Neural progenitor cell (in vitro differentiated cells): ENCODE results near the gene PHF13. TPM values are rescaled to one million over a fixed set of nuclear protein-coding genes. Genes with fewer than 3 reads are reported as not detected.

Experiments used
- DNase-seq: peaks from one replicate; pipeline ENCODE4 v3.0.0-alpha.2; 2016; ENCODE audit warnings: low spot score
- H2AFZ ChIP-seq: fragments of 200-600 bp; sonication (generic); replicated peaks from 2 replicates; pipeline ENCODE4 v1.6.1; 2016; ENCODE audit warnings: antibody characterized with exemption
- H3F3A ChIP-seq: fragments of 200-600 bp; sonication (generic); 2 replicates; pipeline ENCODE4 v1.6.1; 2016; ENCODE audit warnings: antibody characterized with exemption, low read depth
- H3K27ac ChIP-seq: fragments of 200-600 bp; sonication (generic); 2 replicates; pipeline ENCODE4 v1.5.1; 2016; ENCODE audit warnings: mild to moderate bottlenecking
- H3K27me3 ChIP-seq: fragments of 200-600 bp; sonication (generic); 2 replicates; pipeline ENCODE4 v1.6.1; 2016; ENCODE audit warnings: mild to moderate bottlenecking, moderate library complexity
- H3K36me3 ChIP-seq: fragments of 200-600 bp; sonication (generic); 2 replicates; pipeline ENCODE4 v1.5.1; 2016
- H3K4me1 ChIP-seq: fragments of 200-600 bp; sonication (generic); 2 replicates; pipeline ENCODE4 v1.6.1; 2016; ENCODE audit warnings: mixed run types
- H3K4me2 ChIP-seq: fragments of 200-600 bp; sonication (generic); 2 replicates; pipeline ENCODE4 v1.6.1; 2016
- H3K4me3 ChIP-seq: fragments of 200-600 bp; sonication (generic); 2 replicates; pipeline ENCODE4 v1.5.1; 2016
- H3K79me2 ChIP-seq: fragments of 200-600 bp; sonication (generic); 2 replicates; pipeline ENCODE4 v1.6.1; 2016; ENCODE audit warnings: low read depth
- H3K9ac ChIP-seq: fragments of 200-600 bp; sonication (generic); 2 replicates; pipeline ENCODE4 v1.6.1; 2016
- H3K9me3 ChIP-seq: fragments of 200-600 bp; sonication (generic); 2 replicates; pipeline ENCODE4 v1.5.1; 2016; ENCODE audit warnings: low read depth
- H4K20me1 ChIP-seq: fragments of 200-600 bp; sonication (generic); 2 replicates; pipeline ENCODE4 v1.6.1; 2016; ENCODE audit warnings: low read depth
- H3K27ac Mint-ChIP-seq: 3 replicates; pipeline ENCODE4 v1.8.0; 2021; ENCODE audit warnings: mixed read lengths
- H3K27me3 Mint-ChIP-seq: 2 replicates; pipeline ENCODE4 v1.8.0; 2022; ENCODE audit warnings: low read depth, mild to moderate bottlenecking, inconsistent platforms, moderate library complexity, mixed read lengths; ENCODE audit not compliant: insufficient read depth
- H3K36me3 Mint-ChIP-seq: 3 replicates; pipeline ENCODE4 v1.8.0; 2021; ENCODE audit warnings: mixed read lengths
- H3K4me1 Mint-ChIP-seq: 3 replicates; pipeline ENCODE4 v1.8.0; 2021; ENCODE audit warnings: mixed read lengths
- H3K4me3 Mint-ChIP-seq: 3 replicates; pipeline ENCODE4 v1.8.0; 2021; ENCODE audit warnings: mild to moderate bottlenecking, moderate library complexity, mixed read lengths
- H3K9me3 Mint-ChIP-seq: 3 replicates; pipeline ENCODE4 v1.8.0; 2020; ENCODE audit warnings: mixed read lengths
- CTCF ChIP-seq: fragments of 200-600 bp; sonication (generic); IDR thresholded peaks from 2 replicates; pipeline ENCODE4 v1.5.1; 2017; ENCODE audit warnings: antibody characterized with exemption, mild to moderate bottlenecking
- EZH2 ChIP-seq: fragments of 200-600 bp; sonication (generic); IDR thresholded peaks from 2 replicates; pipeline ENCODE4 v1.6.1; 2017; ENCODE audit warnings: antibody characterized with exemption, mild to moderate bottlenecking, moderate library complexity
- EZH2phosphoT487 ChIP-seq: fragments of 200-600 bp; sonication (generic); IDR thresholded peaks from 2 replicates; pipeline ENCODE4 v1.6.1; 2017; ENCODE audit warnings: antibody characterized with exemption
- total RNA-seq: library from RNA; depleted of rRNA; stranded (reverse); fragments of >200 nt; gene quantifications from 2 replicates; pipeline ENCODE4 v1.2.3, GENCODE V29; 2015; ENCODE audit warnings: low replicate concordance

PHF13 gene
- total RNA-seq, 1 donor from 2014 or later: 32.0 TPM

GRCh38 chr1:6672558-6672957 lies 59.0 kb downstream of the PHF13 start:
- H3K4me1 ChIP-seq: no peaks in the 10 kb centered on the region
- no peak overlapping the region for H3K9ac ChIP-seq
- TF ChIP-seq EZH2phosphoT487 (no peak), EZH2 (no peak), CTCF (no peak)
- Mint-ChIP-seq H3K4me1 (no peaks in the 10 kb centered on the region), H3K9me3 (no peaks in the 10 kb centered on the region), H3K27me3 (no peaks in the 10 kb centered on the region), H3K4me3 (no peak overlapping the region), H3K27ac (no peak overlapping the region), H3K36me3 (peaks cover 18% of the 10 kb centered on the region)
- no peaks in the 10 kb centered on the region for H4K20me1 ChIP-seq
- no peaks in the 10 kb centered on the region for H3K36me3 ChIP-seq
- no peak overlapping the region for H3K4me2 ChIP-seq
- no peak overlapping the region for H3K27ac ChIP-seq
- no peak overlapping the region for H3K4me3 ChIP-seq
- H3K79me2 ChIP-seq: no peaks in the 10 kb centered on the region
- H3K9me3 ChIP-seq: no peaks in the 10 kb centered on the region
- peaks cover 3% of the 10 kb centered on the region for H3F3A ChIP-seq
- H2AFZ ChIP-seq: no peak overlapping the region
- H3K27me3 ChIP-seq: no peaks in the 10 kb centered on the region
- no peak for DNase-seq

Other genes starting within 250 kb of the PHF13 start
- gene ACOT7, start 220.0 kb upstream of the PHF13 start, total RNA-seq: 19.6 and 44.9 TPM in 2 replicates
- gene HES2, start 193.8 kb upstream of the PHF13 start, total RNA-seq: 0.04 and 0.22 TPM in 2 replicates
- gene ESPN, start 189.0 kb upstream of the PHF13 start, total RNA-seq: 7.1 and 11.0 TPM in 2 replicates
- gene TNFRSF25, start 147.6 kb upstream of the PHF13 start, total RNA-seq: 15.6 and 23.7 TPM in 2 replicates
- gene PLEKHG5, start 122.1 kb upstream of the PHF13 start, total RNA-seq: 7.4 and 25.9 TPM in 2 replicates
- 28.1 and 48.0 TPM in 2 replicates for gene NOL9, start 59.2 kb upstream of the PHF13 start, total RNA-seq
- not detected in 2 replicates for gene TAS1R1, start 58.4 kb upstream of the PHF13 start, total RNA-seq
- gene ZBTB48, start 33.7 kb upstream of the PHF13 start, total RNA-seq: 18.3 and 28.3 TPM in 2 replicates
- gene KLHL21, start 10.9 kb upstream of the PHF13 start, total RNA-seq: 4.8 and 7.2 TPM in 2 replicates
- gene THAP3, start 11.1 kb downstream of the PHF13 start, total RNA-seq: 25.0 and 37.2 TPM in 2 replicates
- 39.4 and 47.6 TPM in 2 replicates for gene DNAJC11, start 88.1 kb downstream of the PHF13 start, total RNA-seq
- gene CAMTA1, start 171.7 kb downstream of the PHF13 start, total RNA-seq: 161 and 268 TPM in 2 replicates